SU-DHL-6 (cell line): ENCODE results near the gene NAPSA.

Experiments used
- CTCF ChIP-seq: fragments of 200-600 bp; sonication (generic); IDR thresholded peaks from one replicate; pipeline ENCODE4 v1.5.1; 2017; ENCODE audit warnings: antibody characterized with exemption, mild to moderate bottlenecking, low read length, moderate library complexity; ENCODE audit not compliant: insufficient read depth, poor library complexity, severe bottlenecking
- EZH2phosphoT487 ChIP-seq: fragments of 200-600 bp; sonication (generic), shearing (Covaris generic); conservative IDR thresholded peaks from 2 replicates; pipeline ENCODE4 v1.6.1; 2018; ENCODE audit warnings: mild to moderate bottlenecking, antibody characterized with exemption, low read length, moderate library complexity, mixed read lengths

GRCh38 chr19:50377051-50377461 lies 11.6 kb upstream of the NAPSA start:
- TF ChIP-seq CTCF (no peak), EZH2phosphoT487 (no peak)
